Fibroblast of mammary gland (primary cell): ENCODE data around the gene MTMR8.
A peak's percentile ranks its signal among the peaks of the same experiment; 100 is the strongest.
"Not testable (repeated sequence)": the region's sequence is repeated elsewhere in the genome, so short reads cannot be mapped to it uniquely, and the experiment has no call there.

ENCODE experiments used
- DNase-seq: peaks from one replicate; pipeline ENCODE4 v3.0.0-alpha.2; 2010; ENCODE audit warnings: low read depth
- H3K4me3 ChIP-seq: 2 replicates; pipeline ENCODE4 v1.5.1; 2011; ENCODE audit warnings: low read depth, mild to moderate bottlenecking, low read length, moderate library complexity; ENCODE audit not compliant: control insufficient read depth
- TF ChIP-seq, protein P1 (sequence below): conservative IDR thresholded peaks from 2 replicates; pipeline ENCODE4 v1.5.1; 2011; ENCODE audit warnings: low read depth, low read length, inconsistent platforms; ENCODE audit not compliant: control insufficient read depth, insufficient read depth

MTMR8 gene

GRCh38 chrX:64394874-64395567 is at the start of gene MTMR8:
Gene MTMR8 (minus strand): TSS chrX:64395452. CDS start chrX:64395363, 89 bp downstream.
- TF ChIP-seq, protein P1, sequence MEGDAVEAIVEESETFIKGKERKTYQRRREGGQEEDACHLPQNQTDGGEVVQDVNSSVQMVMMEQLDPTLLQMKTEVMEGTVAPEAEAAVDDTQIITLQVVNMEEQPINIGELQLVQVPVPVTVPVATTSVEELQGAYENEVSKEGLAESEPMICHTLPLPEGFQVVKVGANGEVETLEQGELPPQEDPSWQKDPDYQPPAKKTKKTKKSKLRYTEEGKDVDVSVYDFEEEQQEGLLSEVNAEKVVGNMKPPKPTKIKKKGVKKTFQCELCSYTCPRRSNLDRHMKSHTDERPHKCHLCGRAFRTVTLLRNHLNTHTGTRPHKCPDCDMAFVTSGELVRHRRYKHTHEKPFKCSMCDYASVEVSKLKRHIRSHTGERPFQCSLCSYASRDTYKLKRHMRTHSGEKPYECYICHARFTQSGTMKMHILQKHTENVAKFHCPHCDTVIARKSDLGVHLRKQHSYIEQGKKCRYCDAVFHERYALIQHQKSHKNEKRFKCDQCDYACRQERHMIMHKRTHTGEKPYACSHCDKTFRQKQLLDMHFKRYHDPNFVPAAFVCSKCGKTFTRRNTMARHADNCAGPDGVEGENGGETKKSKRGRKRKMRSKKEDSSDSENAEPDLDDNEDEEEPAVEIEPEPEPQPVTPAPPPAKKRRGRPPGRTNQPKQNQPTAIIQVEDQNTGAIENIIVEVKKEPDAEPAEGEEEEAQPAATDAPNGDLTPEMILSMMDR, result no peak

DNA sequence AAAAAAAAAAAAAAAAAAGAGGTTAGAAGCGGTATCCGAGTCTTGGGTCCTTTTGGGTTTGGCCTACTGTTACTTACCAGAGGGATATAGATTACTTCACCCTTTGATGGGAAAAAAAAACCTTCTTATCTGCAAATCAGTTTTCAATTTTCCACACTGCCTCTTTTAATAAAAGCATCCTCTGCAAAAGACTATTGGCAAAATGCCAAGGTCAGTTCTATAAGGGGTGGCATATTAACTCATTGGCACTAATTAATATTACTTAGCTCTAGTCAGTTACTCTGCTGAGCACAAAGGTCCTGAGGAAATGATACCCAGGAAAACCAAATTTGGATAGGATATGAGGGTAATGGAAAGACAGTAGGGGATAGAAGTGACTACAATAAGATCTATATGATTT is 44.3 kb upstream of the MTMR8 start:
- no peak overlapping the region for H3K4me3 ChIP-seq
- TF ChIP-seq, protein P1, result no peak
- DNase-seq, result no peak

More at GRCh38 chrX:64394874-64395567, at the start of gene MTMR8:
- peak within 1 kb of the TSS; percentile 42 for H3K4me3 ChIP-seq
- peak; percentile 38 for DNase-seq

DNA sequence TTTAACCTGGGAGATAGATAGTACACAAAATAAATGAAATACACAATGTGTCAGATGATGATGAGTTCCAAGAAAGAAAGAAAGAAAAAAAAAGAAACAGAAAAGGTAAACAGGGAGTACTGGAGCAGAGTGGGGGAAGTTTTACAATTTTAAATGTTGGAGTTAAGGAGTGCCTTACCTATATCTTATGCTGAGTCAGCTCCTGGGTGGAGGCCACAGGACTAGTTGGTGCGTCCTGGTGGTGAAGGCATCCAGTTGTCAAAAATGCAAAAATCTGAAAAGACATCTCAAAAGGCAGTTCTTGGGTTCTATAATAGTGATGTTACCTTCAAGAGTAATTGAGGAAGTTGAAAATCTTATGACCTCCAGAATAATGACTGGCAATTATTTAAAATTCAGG is 42.4 kb upstream of the MTMR8 start:
- no peak overlapping the region for H3K4me3 ChIP-seq
- DNase-seq, result no peak
- TF ChIP-seq, protein P1, result no peak

DNA sequence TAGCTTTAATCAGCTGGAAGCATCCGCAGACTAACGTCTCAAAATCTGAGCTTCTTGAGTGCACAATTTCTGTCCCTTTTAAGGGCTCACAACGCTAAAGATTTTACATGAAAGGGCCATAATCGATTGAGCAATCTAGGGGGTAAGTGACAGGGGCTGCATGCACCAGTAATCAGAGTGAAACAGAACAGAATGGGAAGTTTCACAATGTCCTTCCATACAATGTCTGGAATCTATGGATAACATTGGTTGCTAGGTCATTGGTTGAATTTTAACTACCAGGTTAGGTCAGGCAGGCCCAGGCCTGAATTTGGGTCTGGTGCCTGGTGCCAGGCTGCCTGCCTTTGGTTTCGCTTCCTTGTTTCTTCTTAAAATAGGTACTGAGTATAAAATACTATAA is 42.0 kb upstream of the MTMR8 start:
- no peak for DNase-seq
- no peak overlapping the region for H3K4me3 ChIP-seq
- TF ChIP-seq, protein P1, result no peak

DNA sequence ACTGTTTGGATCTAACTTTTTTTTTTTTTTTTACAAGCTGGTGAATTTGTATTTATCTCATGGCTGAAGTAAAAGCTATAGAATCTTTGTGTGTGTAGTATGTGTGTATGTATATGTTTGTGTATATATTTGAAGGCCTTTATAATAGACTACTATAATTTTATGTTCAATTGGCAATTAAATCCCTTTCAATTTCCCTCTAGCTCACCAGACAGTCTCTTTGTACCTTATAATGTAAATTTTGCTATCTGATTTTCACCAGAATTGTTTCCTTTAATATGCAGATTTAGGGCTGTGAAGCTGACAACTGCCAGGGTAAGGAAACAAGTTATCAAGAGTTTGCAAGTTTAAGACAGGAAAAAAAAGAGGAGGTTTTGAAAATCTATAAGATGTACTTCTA is 33.1 kb upstream of the MTMR8 start:
- TF ChIP-seq, protein P1, result no peak
- no peak for DNase-seq
- no peak overlapping the region for H3K4me3 ChIP-seq

- no peak for DNase-seq
- TF ChIP-seq, protein P1, result no peak
Measured at GRCh38 chrX:64427787-64428186, 32.5 kb upstream of the MTMR8 start.

DNA sequence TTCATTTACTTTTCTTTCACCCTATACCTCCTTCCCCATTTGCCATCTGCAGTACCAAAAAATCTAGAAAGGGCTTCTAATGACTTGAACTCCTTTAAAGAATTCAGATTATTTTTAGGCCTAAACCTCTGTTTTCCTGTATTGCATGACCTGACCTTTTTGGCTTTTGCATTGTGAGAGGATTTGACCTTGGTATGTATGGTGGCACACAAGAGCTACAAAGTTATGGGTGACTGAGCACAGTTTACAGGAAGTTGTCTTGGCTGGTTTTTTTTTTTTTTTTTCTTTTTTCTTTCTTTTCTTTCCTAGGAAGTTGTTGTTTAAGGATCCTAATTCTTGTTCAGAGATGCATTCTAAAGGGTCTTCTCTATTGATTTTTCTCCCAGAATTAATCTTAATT is 32.0 kb upstream of the MTMR8 start:
- TF ChIP-seq, protein P1, result no peak
- DNase-seq, result no peak
- H3K4me3 ChIP-seq, result no peak overlapping the region

More at GRCh38 chrX:64427787-64428186, 32.5 kb upstream of the MTMR8 start:
- H3K4me3 ChIP-seq, result no peak overlapping the region

GRCh38 chrX:64409730-64410129 is 14.5 kb upstream of the MTMR8 start:
- not testable (repeated sequence) for DNase-seq, H3K4me3 ChIP-seq
